SIG-M5 treated with dmso at 0.1 percent for 504 hours (cell line): ENCODE data around the gene RHEX.

Experiments used
- DNase-seq: peaks from one replicate; lab custom pipeline; 2025; ENCODE audit not compliant: unreplicated experiment; lab: John Stamatoyannopoulos, UW

The RHEX gene

GRCh38 chr1:206083750-206084149 lies 30.8 kb downstream of the RHEX start:
- no peak for DNase-seq

- no peak for DNase-seq
Measured at GRCh38 chr1:206087091-206087490, 34.1 kb downstream of the RHEX start.

- DNase-seq, result no peak
Measured at GRCh38 chr1:206089341-206089740, 36.4 kb downstream of the RHEX start.

DNA sequence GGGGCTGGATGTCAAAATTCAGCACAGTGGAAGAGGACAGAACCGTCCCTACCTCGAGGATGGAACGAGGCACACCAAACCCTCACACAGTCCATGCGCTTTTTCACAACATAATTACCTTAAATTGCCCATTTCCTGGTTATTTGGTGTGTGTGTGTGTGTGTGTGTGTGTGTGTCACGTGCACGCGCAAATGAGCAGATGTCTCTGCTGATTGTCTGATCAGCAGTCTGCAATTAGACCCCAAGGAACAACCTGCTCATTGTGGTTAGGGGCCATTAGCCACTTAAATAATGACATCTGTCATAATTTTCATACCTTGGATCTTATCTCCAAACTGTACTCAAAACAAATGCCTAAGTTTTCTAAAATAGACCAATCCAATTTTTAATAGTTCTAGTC lies 41.1 kb downstream of the RHEX start:
- no peak for DNase-seq

DNA sequence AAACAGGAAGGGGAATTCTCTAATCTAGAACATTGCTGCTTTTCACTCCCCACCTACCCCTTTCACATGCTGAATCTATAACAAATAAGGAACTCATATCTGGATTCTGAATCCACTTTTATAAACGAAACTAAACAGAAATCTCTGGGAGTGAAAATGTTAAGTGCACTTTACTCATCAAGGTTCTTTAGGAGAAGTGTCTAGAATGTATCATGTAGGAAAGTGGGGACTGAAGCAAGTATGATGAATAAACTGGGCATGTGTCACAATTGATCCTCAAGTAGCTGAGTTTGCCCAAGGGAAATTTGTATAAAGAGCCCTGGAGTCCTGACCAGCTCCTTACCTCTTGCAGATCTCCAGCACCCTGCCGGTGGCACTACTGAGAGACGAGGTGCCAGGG lies 44.4 kb downstream of the RHEX start:
- DNase-seq, result no peak

- peak; percentile 45 for DNase-seq
Measured at GRCh38 chr1:206098242-206098919, 45.4 kb downstream of the RHEX start.

DNA sequence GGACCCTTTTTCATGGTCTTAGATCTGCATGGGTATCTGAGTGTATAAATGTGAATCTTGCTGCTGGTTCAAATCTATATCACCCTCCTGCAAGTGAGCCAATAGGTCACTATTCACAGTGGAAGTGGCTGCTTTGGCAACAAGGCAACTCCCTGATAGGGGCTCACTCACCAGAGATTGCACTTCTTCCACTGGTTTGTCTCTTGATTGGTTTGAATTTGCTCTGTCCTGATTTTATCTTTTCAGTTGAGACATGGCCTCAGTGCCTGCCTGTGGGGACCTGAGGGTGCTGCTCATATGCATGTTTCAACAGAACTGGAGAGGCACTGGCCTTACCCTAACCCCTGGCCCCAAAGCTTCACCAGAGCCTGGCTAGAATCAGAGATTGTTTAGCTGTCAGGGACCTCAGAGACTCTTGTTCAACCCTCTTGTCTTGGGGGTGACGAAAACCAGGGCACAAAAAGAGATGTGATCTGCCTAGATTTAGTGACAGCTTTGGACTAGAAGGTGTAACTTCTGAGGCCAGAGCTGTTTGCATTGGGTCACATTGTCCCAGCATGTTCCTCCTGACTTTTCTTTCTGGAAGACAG lies 47.3 kb downstream of the RHEX start:
- peak; percentile 72 for DNase-seq

DNA sequence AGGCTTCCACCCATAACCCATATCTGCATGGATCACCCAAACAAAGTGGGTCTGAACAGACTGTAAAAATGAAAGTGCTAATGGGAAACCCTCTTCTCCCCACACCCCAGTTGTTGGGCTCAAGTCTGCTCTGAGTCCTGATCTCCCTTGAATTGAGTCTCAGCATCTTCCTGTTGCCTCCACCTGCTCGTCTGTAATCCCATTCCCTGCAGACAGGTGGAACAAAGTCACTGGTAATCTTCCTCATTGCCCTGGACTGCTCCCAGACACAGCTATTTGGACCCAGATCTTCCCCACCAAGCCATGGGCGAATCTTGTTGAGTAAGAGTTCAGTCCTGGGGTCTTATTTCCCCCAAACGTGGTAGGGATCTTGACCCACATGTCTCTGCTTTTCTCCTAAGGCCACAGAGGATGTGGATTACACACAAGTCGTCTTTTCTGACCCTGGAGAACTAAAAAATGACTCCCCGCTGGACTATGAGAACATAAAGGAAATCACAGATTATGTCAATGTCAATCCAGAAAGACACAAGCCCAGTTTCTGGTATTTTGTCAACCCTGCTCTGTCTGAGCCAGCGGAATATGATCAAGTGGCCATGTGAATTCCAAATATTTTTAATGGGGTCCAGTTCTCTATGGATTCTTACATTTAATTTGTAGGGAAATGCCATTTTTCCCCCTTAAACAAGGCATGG lies 48.5 kb downstream of the RHEX start:
- DNase-seq, result no peak

DNA sequence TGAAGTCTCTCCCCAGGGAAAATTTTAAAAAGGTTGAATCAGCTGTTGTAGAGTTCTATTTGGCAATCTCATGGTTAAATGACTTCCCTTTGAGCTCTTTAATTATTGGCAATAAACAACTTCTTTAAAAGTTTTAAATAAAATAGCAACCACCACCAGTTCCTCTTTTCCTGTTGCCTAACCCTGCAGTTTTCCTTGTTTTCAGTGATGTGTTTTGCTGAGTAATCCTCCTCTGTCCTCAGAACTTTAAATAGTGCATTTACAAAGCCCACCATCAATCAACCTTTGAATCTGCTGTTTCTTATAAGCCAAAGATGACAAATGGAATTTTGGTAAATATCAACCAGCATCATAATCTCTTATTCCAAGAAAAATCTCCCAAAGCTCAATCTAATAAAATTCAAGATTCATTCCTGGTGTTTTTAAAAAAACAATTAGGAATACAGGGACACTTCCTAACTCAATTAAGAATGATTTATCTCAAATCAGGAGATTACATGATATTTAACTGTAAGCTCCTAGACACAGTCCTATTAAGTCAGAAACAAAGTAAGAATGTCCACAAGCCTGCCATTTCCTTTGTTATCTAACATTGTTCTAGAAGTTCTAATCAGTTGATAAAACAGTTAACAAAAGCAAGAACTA lies 49.4 kb downstream of the RHEX start:
- DNase-seq, result peak; percentile 99

DNA sequence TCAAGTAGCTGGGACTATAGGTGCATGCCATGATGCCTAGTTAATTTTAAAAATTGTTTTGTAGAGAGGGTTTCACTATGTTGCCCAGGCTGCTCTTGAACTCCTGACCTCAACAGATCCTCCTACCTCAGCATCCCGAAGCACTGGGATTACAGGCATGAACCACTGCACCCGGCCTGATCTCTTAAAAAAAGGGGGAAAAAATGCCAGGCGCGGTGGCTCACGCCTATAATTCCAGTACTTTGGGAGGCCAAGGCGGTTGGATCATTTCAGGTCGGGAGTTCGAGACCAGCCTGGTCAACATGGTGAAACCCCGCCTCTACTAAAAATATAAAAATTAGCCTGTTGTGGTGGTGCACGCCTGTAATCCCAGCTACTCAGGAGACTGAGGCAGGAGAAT lies 51.0 kb downstream of the RHEX start:
- DNase-seq, result no peak

DNA sequence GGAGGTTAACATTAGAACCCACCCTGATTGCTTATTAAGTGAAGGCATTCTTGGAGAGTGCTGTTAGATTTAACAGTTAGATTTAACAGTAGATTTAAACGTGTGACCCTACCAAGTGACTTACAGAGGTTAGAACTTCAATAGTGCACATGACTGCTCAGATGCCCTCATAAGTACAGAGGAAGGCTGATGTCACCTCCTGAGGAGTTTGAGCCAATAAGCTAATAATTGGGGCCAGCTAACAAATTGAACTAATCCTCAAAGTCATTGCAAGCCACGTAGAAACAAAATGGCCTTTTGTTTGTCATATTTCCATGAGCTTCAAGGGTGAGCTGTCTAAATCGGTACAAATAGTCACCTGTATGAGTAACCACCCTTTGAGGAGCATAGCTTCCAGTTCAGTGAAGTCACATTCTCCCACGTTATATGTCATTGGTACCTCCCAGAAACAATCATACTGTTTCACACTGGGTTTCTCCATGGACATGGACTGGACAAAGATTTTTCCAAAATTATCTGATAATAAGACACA lies 52.6 kb downstream of the RHEX start:
- DNase-seq, result no peak

- DNase-seq, result peak; percentile 80
Measured at GRCh38 chr1:206106328-206107167, 53.6 kb downstream of the RHEX start.

DNA sequence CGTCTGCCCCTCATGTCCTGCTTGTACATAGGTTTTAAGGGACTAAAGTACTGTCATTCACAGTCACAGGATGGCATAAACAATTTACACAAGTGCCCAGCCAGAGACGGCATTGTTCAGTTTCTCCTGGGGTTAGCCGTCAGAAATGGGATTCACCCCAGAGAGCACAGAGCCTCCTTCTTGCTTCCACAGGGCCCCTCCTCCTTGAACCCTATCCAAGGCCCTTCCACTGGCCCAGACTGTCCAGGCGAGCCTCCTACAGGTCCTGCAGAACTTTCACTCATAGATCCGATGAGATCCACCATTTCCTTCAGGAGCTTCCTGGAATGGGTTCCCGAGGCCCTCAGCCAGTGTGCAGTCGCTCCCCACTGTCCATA lies 54.2 kb downstream of the RHEX start:
- DNase-seq, result no peak

DNA sequence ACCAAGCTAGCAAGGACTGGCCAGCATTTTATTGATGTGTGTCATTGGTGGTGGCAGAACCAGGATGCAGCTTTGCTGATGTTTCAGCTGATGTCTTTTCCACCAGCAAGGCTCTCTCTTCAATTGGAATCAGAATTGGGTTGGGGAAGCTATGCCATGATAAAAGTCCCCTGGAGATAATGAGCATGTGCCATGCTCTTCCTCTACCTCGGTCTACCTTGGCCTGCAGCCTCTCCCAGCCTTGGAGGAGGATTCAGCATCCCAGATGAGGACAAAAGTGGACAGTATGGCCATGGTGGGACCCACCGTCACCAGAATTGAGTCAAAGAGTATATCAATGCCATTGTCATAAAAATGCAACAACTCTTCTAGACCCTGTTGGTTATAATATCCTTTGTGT lies 55.7 kb downstream of the RHEX start:
- DNase-seq, result no peak

DNA sequence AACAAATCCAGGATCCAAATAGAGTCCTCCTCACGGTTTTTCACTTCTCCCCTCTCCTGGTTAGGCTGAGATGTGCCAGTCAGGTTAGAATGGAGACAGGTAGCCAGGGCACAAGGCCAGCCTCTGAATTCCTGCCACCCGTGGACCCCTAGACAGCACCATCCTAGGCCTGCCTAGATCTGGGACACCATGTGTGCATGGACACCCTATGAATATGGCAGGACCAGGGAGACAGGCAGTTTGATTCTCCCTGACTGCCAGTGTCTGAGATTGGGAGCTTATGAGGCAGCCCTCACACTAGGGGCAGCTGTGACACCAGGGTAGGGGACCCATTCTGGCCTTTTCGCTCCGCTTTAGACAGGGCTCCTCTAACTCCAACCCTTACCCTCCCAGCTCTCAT lies 56.7 kb downstream of the RHEX start:
- no peak for DNase-seq

- no peak for DNase-seq
Measured at GRCh38 chr1:206110161-206110560, 57.2 kb downstream of the RHEX start.

DNA sequence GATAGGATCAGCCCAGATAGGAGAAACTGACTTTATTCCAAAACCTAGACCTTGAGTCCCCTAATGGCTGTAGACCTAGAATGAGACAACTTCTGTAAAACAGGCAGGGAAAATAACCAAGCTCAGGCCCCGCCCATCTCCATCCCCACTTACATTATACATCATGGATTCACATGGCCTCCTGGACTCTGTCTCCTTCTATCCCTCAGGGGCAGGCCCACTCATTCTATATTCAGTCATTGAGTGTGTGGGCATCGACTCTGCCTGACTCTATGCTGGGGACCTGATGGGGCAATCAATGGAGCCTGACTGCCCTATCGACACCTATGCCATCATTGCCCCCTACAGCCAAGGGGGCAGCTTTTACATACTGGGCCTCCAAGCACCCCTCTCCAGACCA lies 57.8 kb downstream of the RHEX start:
- no peak for DNase-seq

DNA sequence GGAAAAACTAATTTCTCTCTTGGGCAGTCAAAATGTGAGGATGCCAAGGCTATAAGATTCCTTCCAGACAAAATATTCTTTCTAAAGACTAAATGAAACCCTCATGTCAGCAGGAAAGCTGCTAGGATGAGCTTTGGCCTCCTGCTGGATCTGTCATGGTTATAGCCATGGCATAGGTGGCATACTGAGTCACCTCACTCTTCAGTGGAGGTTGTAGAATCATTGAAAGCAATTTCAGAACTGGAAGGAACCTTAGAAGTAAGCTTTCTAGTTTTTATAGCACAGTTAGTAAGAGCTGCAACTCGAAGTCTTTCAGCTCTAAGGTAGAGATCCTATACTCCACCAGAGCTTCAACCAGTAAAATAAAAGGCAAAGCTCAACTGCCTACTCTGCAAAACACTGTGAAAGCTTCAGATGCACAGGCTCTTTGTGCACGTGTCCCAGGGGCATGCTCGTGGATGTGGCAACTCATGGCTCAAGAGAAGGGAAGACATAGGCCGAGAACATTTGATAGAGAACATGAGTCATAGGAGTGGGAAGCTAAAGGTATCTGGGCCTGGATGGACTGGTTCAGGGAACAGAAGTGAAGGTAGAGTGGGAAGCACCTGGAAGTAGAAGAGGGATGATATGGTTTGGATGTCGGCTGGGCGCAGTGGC lies 58.4 kb downstream of the RHEX start:
- DNase-seq, result peak; percentile 23

- DNase-seq, result no peak
Measured at GRCh38 chr1:206112600-206113301, 59.8 kb downstream of the RHEX start.
